KMS-11 (cell line): ENCODE data around the gene NADSYN1.

Experiments
- H2AFZ ChIP-seq: fragments of 200-600 bp; sonication (generic); 2 replicates; pipeline ENCODE4 v1.6.1; 2016; ENCODE audit warnings: antibody characterized with exemption, mixed run types, low read depth
- H3K27ac ChIP-seq: fragments of 200-600 bp; sonication (generic); 2 replicates; pipeline ENCODE4 v1.6.1; 2016; ENCODE audit warnings: mild to moderate bottlenecking, mixed run types
- H3K27me3 ChIP-seq: fragments of 200-600 bp; sonication (generic); 2 replicates; pipeline ENCODE4 v1.6.1; 2017; ENCODE audit warnings: mild to moderate bottlenecking, low read depth, mixed run types, moderate library complexity; ENCODE audit not compliant: insufficient read depth
- H3K36me3 ChIP-seq: fragments of 200-600 bp; sonication (generic); 2 replicates; pipeline ENCODE4 v1.6.1; 2017; ENCODE audit warnings: mild to moderate bottlenecking, mixed run types; ENCODE audit not compliant: insufficient read depth
- H3K4me1 ChIP-seq: fragments of 200-600 bp; sonication (generic); 2 replicates; pipeline ENCODE4 v1.6.1; 2016; ENCODE audit warnings: mild to moderate bottlenecking, low read depth, mixed run types; ENCODE audit not compliant: poor library complexity, severe bottlenecking
- H3K4me2 ChIP-seq: fragments of 200-600 bp; sonication (generic); 2 replicates; pipeline ENCODE4 v1.7.0; 2016; ENCODE audit warnings: mild to moderate bottlenecking, mixed run types
- H3K4me3 ChIP-seq: fragments of 200-600 bp; sonication (generic); IDR thresholded peaks from 2 replicates; pipeline ENCODE4 v1.6.1; 2017; ENCODE audit warnings: low read depth, low read length, mixed read lengths; ENCODE audit not compliant: insufficient read depth
- H3K79me2 ChIP-seq: fragments of 200-600 bp; sonication (generic); 2 replicates; pipeline ENCODE4 v1.6.1; 2016; ENCODE audit warnings: low read depth, mixed run types; ENCODE audit not compliant: insufficient read depth
- H3K9ac ChIP-seq: fragments of 200-600 bp; sonication (generic); 2 replicates; pipeline ENCODE4 v1.6.1; 2016; ENCODE audit warnings: mild to moderate bottlenecking, mixed run types
- H4K20me1 ChIP-seq: fragments of 200-600 bp; sonication (generic); 2 replicates; pipeline ENCODE4 v1.6.1; 2016; ENCODE audit warnings: mild to moderate bottlenecking, mixed run types; ENCODE audit not compliant: insufficient read depth
- TF ChIP-seq, protein P1 (sequence below): fragments of 200-600 bp; sonication (generic); conservative IDR thresholded peaks from 2 replicates; pipeline ENCODE4 v1.6.1; 2017; ENCODE audit warnings: low read depth, mild to moderate bottlenecking, antibody characterized with exemption, low read length, moderate library complexity, mixed read lengths

The NADSYN1 gene

DNA sequence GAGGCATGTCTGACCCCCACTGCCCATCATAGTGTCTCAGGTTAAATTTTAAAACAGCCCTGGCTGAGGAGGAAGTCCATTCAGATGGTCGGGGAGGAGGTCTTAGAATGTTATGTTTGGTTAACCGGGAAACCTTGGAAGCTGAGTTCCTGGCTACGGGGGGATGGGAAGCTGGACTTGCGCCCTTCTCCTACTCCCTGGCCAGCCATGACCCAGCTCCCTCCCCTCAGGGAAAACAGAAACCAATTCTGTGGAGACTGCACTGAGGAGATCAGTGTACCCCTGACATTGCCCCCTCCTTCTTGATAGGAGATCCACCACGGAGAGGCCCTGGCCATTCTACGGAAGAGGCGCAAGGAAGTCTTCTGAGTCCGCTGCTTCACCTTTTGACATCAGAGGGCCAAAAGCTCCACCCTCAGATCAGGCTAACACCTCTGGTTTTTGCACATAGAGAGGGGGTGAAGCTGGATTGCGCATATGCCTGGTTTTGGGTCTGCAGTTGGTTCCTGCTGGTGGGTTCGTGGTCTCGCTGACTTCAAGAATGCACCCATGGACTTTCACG lies 92.5 kb downstream of the NADSYN1 start:
- Histone ChIP-seq H3K4me3 (no peak overlapping the region), H3K9ac (no peak overlapping the region), H3K4me2 (no peak overlapping the region), H3K79me2 (no peaks in the 10 kb centered on the region), H3K27ac (no peak overlapping the region), H3K36me3 (no peaks in the 10 kb centered on the region), H4K20me1 (no peaks in the 10 kb centered on the region), H2AFZ (no peak overlapping the region), H3K27me3 (no peaks in the 10 kb centered on the region), H3K4me1 (peaks cover under 1% of the 10 kb centered on the region)
- TF ChIP-seq, protein P1, sequence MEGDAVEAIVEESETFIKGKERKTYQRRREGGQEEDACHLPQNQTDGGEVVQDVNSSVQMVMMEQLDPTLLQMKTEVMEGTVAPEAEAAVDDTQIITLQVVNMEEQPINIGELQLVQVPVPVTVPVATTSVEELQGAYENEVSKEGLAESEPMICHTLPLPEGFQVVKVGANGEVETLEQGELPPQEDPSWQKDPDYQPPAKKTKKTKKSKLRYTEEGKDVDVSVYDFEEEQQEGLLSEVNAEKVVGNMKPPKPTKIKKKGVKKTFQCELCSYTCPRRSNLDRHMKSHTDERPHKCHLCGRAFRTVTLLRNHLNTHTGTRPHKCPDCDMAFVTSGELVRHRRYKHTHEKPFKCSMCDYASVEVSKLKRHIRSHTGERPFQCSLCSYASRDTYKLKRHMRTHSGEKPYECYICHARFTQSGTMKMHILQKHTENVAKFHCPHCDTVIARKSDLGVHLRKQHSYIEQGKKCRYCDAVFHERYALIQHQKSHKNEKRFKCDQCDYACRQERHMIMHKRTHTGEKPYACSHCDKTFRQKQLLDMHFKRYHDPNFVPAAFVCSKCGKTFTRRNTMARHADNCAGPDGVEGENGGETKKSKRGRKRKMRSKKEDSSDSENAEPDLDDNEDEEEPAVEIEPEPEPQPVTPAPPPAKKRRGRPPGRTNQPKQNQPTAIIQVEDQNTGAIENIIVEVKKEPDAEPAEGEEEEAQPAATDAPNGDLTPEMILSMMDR = no peak

DNA sequence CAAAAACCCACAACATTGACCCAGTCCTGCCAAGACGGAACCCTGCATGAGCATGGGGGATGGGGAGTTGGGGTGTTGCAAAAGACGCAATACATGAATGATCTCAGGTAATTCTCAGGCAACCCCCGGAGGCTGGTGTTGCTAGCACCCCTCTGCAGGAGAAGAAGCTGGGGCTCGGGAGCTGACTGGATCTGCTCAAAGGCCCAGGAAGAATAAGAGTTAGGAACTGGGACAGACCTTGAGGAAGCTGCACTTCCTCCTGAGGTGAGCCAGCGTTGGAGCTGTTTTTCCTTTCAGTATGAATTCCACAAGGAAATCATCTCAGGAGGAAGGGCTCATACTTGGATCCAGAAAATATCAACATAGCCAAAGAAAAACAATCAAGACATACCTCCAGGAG lies 95.1 kb downstream of the NADSYN1 start, which contains the start of gene KRTAP5-9:
Gene KRTAP5-9, plus strand, starts transcription at position 301 of the 400 bp plus-strand sequence. CDS start 238 bp downstream, outside the sequence.
- Histone ChIP-seq H3K4me3 (no peak within 1 kb of the TSS), H3K4me1 (no peaks in the 10 kb centered on the region), H3K79me2 (no peaks in the 10 kb centered on the region), H3K27me3 (no peaks in the 10 kb centered on the region), H3K4me2 (no peak within 1 kb of the TSS), H3K9ac (no peak within 1 kb of the TSS), H3K36me3 (no peaks in the 10 kb centered on the region), H2AFZ (no peak within 1 kb of the TSS), H3K27ac (no peak within 1 kb of the TSS), H4K20me1 (no peaks in the 10 kb centered on the region)
- TF ChIP-seq, protein P1 = no peak

DNA sequence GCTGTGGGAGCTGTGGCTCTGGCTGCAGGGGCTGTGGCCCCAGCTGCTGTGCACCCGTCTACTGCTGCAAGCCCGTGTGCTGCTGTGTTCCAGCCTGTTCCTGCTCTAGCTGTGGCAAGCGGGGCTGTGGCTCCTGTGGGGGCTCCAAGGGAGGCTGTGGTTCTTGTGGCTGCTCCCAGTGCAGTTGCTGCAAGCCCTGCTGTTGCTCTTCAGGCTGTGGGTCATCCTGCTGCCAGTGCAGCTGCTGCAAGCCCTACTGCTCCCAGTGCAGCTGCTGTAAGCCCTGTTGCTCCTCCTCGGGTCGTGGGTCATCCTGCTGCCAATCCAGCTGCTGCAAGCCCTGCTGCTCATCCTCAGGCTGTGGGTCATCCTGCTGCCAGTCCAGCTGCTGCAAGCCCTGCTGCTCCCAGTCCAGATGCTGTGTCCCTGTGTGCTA lies 95.7 kb downstream of the NADSYN1 start:
- Histone ChIP-seq H3K36me3 (no peaks in the 10 kb centered on the region), H2AFZ (no peak overlapping the region), H4K20me1 (no peaks in the 10 kb centered on the region), H3K4me2 (no peak overlapping the region), H3K79me2 (no peaks in the 10 kb centered on the region), H3K27ac (no peak overlapping the region), H3K27me3 (no peaks in the 10 kb centered on the region), H3K4me3 (no peak overlapping the region), H3K9ac (no peak overlapping the region), H3K4me1 (no peaks in the 10 kb centered on the region)
- TF ChIP-seq, protein P1 = no peak
